Naive thymus-derived CD4-positive, alpha-beta T cell (primary cell): Measurements from ENCODE around the gene HCN2. TPM values are rescaled to one million over a fixed set of nuclear protein-coding genes. Genes with fewer than 3 reads are reported as not detected.
A peak's percentile ranks its signal among the peaks of the same experiment; 100 is the strongest.
"Not testable (repeated sequence)": the region's sequence is repeated elsewhere in the genome, so short reads cannot be mapped to it uniquely, and the experiment has no call there.

ENCODE experiments used
- ATAC-seq: fragments of 150-1000 bp; cut with Tn5 transposase; 2 replicates; pipeline ENCODE4 v1.10.0; 2021; ENCODE audit warnings: mild to moderate bottlenecking, moderate library complexity
- CTCF ChIA-PET: fragments of 350-600 bp; sonication (Branson Sonifier 250); formaldehyde crosslinking; loops from one replicate; lab custom pipeline; 2021; ENCODE audit warnings: antibody characterized with exemption; lab: Charles Lee
- POLR2A ChIA-PET: fragments of 350-600 bp; sonication (Branson Sonifier 250); formaldehyde crosslinking; loops from one replicate; lab custom pipeline; 2021; ENCODE audit warnings: antibody characterized with exemption, inconsistent platforms; lab: Charles Lee
- DNase-seq, 9 donors: peaks; one replicate each; pipeline versions ENCODE4 v3.0.0 to v3.0.0-alpha.2; 2020 to 2022; ENCODE audit warnings: mixed read lengths in 1 of 9
- H3K27ac ChIP-seq: one replicate; pipeline ENCODE4 v1.7.0; 2013; ENCODE audit warnings: mild to moderate bottlenecking, low read depth, low read length, moderate library complexity
- H3K27me3 ChIP-seq, 2 donors: one replicate each; pipeline ENCODE4 v1.7.0; 2013; ENCODE audit warnings: low read length in 2 of 2, mild to moderate bottlenecking in 2 of 2, moderate library complexity in 2 of 2; ENCODE audit not compliant: control insufficient read depth in 2 of 2, insufficient read depth in 2 of 2
- H3K36me3 ChIP-seq, 3 experiments: 1 replicate in 2 of 3; 2 replicates in 1 of 3; pipeline ENCODE4 v1.7.0; 2013; ENCODE audit warnings: low read length in 3 of 3, mild to moderate bottlenecking in 3 of 3, moderate library complexity in 1 of 3; ENCODE audit not compliant: insufficient read depth in 3 of 3, control insufficient read depth in 2 of 3
- H3K4me1 ChIP-seq, 2 donors: one replicate each; pipeline ENCODE4 v1.7.0; 2013; ENCODE audit warnings: low read length in 2 of 2, mild to moderate bottlenecking in 2 of 2, moderate library complexity in 1 of 2; ENCODE audit not compliant: control insufficient read depth in 2 of 2, insufficient read depth in 2 of 2
- H3K4me3 ChIP-seq: 2 replicates; pipeline ENCODE4 v1.7.0; 2013; ENCODE audit warnings: mild to moderate bottlenecking, low read length
- H3K9me3 ChIP-seq, 3 experiments: 1 replicate in 2 of 3; 2 replicates in 1 of 3; pipeline ENCODE4 v1.7.0; 2013; ENCODE audit warnings: low read length in 3 of 3; ENCODE audit not compliant: control insufficient read depth in 2 of 3
- H3K27ac Mint-ChIP-seq, 9 donors: one replicate each; pipeline ENCODE4 v1.8.0; 2020 to 2022; ENCODE audit warnings: mixed read lengths in 9 of 9, mild to moderate bottlenecking in 8 of 9, moderate library complexity in 5 of 9, inconsistent platforms in 2 of 9
- H3K27me3 Mint-ChIP-seq, 5 donors: one replicate each; pipeline ENCODE4 v1.8.0; 2021 to 2022; ENCODE audit warnings: mixed read lengths in 5 of 5, mild to moderate bottlenecking in 1 of 5
- H3K36me3 Mint-ChIP-seq, 5 donors: one replicate each; pipeline ENCODE4 v1.8.0; 2020 to 2022; ENCODE audit warnings: mixed read lengths in 5 of 5, mild to moderate bottlenecking in 3 of 5, inconsistent platforms in 1 of 5
- H3K4me1 Mint-ChIP-seq, 7 donors: one replicate each; pipeline ENCODE4 v1.8.0; 2020 to 2022; ENCODE audit warnings: mixed read lengths in 7 of 7, mild to moderate bottlenecking in 3 of 7, inconsistent platforms in 1 of 7
- H3K4me3 Mint-ChIP-seq, 10 donors: one replicate each; pipeline ENCODE4 v1.8.0; 2020 to 2022; ENCODE audit warnings: mild to moderate bottlenecking in 10 of 10, mixed read lengths in 10 of 10, moderate library complexity in 6 of 10, inconsistent platforms in 2 of 10
- H3K9me3 Mint-ChIP-seq, 11 donors: one replicate each; pipeline ENCODE4 v1.8.0; 2020 to 2022; ENCODE audit warnings: mixed read lengths in 11 of 11, mild to moderate bottlenecking in 4 of 11, inconsistent platforms in 1 of 11, moderate library complexity in 1 of 11
- intact Hi-C, 2 donors: fragments of 100-400 bp; cut with micrococcal nuclease; formaldehyde crosslinking; loops; one replicate each; pipeline ENCODE4 v1.15.1; 2023
- polyA plus RNA-seq, 2 donors: library from polyadenylated mRNA; unstranded; fragments of 300-500 nt; fragmentation: Illumina TruSeq; gene quantifications; one replicate each; pipeline ENCODE4 v1.2.3, GENCODE V29; 2021
- total RNA-seq, 6 experiments: library from RNA in 5 of 6; stranded (reverse) in 5 of 6; gene quantifications; 1 replicate in 5 of 6; 2 replicates in 1 of 6; pipeline ENCODE4 v1.2.3 and lab custom pipeline; 2021 to 2026

Gene HCN2
- total and polyA plus RNA-seq, 7 experiments from 2014 or later: 0.93 to 2.6 (median 2.2) TPM; not detected in 2

DNA sequence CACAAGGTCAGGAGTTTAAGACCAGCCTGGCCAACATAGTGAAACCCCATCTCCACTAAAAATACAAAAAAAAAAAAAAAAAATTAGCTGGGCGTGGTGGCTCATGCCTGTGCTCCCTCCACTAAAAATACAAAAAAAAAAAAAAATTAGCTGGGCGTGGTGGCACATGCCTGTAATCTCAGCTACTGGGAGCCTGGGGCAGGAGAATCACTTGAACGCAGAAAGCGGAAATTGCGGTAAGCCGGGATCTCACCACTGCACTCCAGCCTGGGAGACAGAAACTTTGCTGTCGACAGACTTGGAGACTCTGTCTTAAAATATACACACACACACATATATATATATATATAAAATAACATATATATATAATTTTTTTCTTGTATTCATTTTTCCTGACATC, 36.9 kb downstream of the HCN2 start:
- POLR2A ChIA-PET, H3K9me3 Mint-ChIP-seq, intact Hi-C loops, DNase-seq, H3K4me3 Mint-ChIP-seq, H3K4me1 ChIP-seq, H3K27ac Mint-ChIP-seq, H3K27me3 Mint-ChIP-seq, H3K27ac ChIP-seq, H3K4me3 ChIP-seq, H3K27me3 ChIP-seq, H3K9me3 ChIP-seq, ATAC-seq: not testable (repeated sequence)
- H3K36me3 ChIP-seq: peaks cover 0 to 80% (median 6%) of the 10 kb centered on the region in 3 experiments
- Mint-ChIP-seq H3K4me1 (peaks cover 10 to 25% (median 19%) of the 10 kb centered on the region in 7 donors), H3K36me3 (peaks cover 4 to 26% (median 10%) of the 10 kb centered on the region in 5 donors)
- CTCF ChIA-PET: interaction anchor here (0.6 to 1.0 kb wide), 2 partner anchors 39 to 134 kb away, joined by 3 to 7 read pairs; no protein-coding TSS in a partner anchor

DNA sequence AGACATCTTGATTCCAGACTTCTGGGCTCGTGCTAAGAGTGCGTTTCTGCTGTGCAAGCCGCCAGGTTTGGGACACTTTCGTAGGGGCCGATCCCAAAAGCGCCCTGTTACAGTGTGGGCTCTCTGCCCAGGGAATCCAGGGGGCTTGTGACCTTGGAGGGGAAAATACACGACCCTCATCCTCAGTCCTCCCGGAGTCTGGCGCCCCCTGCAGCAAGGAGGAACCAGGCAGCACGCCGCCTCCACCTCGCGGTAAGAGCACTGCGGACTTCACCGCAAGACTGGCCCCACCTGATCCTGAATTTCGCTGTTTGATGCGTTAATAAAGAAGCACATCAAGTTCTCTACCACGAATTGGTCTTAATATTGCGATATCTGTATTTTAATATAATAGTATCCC, 38.5 kb downstream of the HCN2 start:
- H3K27me3 ChIP-seq: no peaks in the 10 kb centered on the region
- H3K27ac Mint-ChIP-seq: no peak overlapping the region

DNA sequence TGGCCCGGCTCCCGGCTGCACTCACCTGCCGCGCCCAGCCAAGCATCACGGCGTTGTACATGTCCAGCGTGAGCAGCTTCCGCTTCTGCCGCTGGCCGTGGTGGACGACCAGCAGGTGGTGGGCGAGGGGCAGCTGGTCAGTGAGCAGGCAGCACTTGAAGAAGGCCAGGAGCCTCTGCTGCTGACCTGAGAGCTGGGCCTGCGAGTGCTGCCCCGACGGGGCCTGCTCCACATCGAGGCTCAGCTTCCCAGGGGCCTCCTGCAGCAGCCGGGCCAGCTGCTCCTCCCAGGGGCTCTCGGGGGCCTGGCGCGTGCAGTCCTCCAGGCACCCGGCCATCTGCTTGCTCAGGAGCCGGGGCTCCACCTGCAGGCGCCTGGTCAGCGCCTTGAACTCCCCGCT, 39.8 kb downstream of the HCN2 start:
- H3K27ac ChIP-seq, H3K27ac Mint-ChIP-seq, H3K4me3 ChIP-seq, H3K9me3 Mint-ChIP-seq, DNase-seq, CTCF ChIA-PET, H3K27me3 ChIP-seq, intact Hi-C loops, H3K4me3 Mint-ChIP-seq, H3K9me3 ChIP-seq, ATAC-seq, H3K27me3 Mint-ChIP-seq: not testable (repeated sequence)
- Histone ChIP-seq H3K36me3 (peaks cover 0 to 50% (median 6%) of the 10 kb centered on the region in 3 experiments), H3K4me1 (peaks cover 6 to 13% of the 10 kb centered on the region in 2 donors)
- Mint-ChIP-seq H3K4me1 (peaks cover 18 to 42% (median 26%) of the 10 kb centered on the region in 7 donors), H3K36me3 (peaks cover 4 to 19% (median 10%) of the 10 kb centered on the region in 5 donors)
- POLR2A ChIA-PET: interaction anchor here (1.2 kb wide), 1 partner anchor 9 kb away, joined by 3 read pairs; no protein-coding TSS in a partner anchor

More for the DNA sequence above, 38.5 kb downstream of the HCN2 start:
- no peak for DNase-seq
- Histone ChIP-seq H3K4me1 (peaks cover 0 to 8% of the 10 kb centered on the region in 2 donors), H3K27ac (no peak overlapping the region), H3K36me3 (peaks cover 0 to 64% (median 6%) of the 10 kb centered on the region in 3 experiments), H3K9me3 (no peaks in the 10 kb centered on the region), H3K4me3 (no peak overlapping the region)
- ATAC-seq: no peak
- Mint-ChIP-seq H3K9me3 (peaks cover 0 to 2% (median 0%) of the 10 kb centered on the region in 11 donors), H3K27me3 (no peaks in the 10 kb centered on the region), H3K4me3 (no peak overlapping the region), H3K4me1 (peaks cover 10 to 32% (median 19%) of the 10 kb centered on the region in 7 donors), H3K36me3 (peaks cover 4 to 26% (median 10%) of the 10 kb centered on the region in 5 donors)
- POLR2A ChIA-PET: no interaction called here
- intact Hi-C loops: no loop called here
- CTCF ChIA-PET: interaction anchor here (0.7 kb wide), 1 partner anchor 27 kb away, joined by 4 read pairs; no protein-coding TSS in a partner anchor

DNA sequence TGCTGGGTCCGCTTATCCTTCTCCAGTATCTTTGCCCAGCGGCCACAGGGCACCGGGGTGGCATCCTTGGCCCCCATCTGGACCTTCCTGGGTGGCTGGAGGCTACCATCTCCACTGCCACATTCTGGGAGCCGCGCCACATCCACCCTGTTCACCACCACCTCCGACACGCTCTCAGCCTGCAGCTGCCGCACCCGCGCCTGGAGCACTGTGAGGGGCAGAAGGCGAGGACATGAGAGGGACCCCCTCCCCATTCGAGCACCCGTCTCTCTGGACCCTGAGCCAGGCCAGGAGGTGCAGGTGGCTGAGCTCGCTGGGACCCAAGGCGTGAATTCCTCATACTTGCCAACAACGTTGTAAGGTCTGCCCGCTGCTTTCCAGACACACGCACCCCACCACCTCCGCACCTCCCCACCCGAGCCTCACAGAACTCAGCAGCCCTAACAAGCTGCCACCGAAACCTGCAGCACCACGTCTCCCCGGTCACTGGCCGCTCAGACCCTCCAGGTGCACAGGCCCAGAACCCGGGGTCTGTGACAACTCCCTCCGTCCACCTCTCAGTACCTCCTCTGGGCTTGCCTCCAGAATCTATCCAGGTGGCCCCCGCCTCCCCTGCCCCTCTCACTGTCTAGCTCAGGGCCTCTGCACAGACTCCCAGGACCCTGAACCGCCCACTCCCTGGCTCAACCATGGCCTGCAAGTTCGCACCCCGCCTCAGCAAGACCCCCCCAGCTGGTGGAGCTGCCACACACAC, 40.5 kb downstream of the HCN2 start:
- ChIA-PET POLR2A (interaction anchor here (1.2 to 2.0 kb wide), 2 partner anchors 8 to 30 kb away, joined by 3 to 5 read pairs; no protein-coding TSS in a partner anchor), CTCF (no interaction called here)
- Mint-ChIP-seq H3K27ac (peak overlapping the region in 2 of 9 donors; percentile 18 to 52), H3K4me3 (peak overlapping the region in 5 of 10 donors; percentile 16 to 95 (median 45)), H3K36me3 (peaks cover 4 to 19% (median 10%) of the 10 kb centered on the region in 5 donors), H3K4me1 (peaks cover 18 to 42% (median 26%) of the 10 kb centered on the region in 7 donors), H3K9me3 (peaks cover 0 to 2% (median 0%) of the 10 kb centered on the region in 11 donors), H3K27me3 (no peaks in the 10 kb centered on the region)
- ATAC-seq (no peak), DNase-seq (no peak)
- intact Hi-C loops: no loop called here
- Histone ChIP-seq H3K4me1 (peaks cover 6 to 13% of the 10 kb centered on the region in 2 donors), H3K27me3 (no peaks in the 10 kb centered on the region), H3K9me3 (no peaks in the 10 kb centered on the region), H3K36me3 (peaks cover 0 to 44% (median 6%) of the 10 kb centered on the region in 3 experiments), H3K27ac (no peak overlapping the region), H3K4me3 (no peak overlapping the region)

DNA sequence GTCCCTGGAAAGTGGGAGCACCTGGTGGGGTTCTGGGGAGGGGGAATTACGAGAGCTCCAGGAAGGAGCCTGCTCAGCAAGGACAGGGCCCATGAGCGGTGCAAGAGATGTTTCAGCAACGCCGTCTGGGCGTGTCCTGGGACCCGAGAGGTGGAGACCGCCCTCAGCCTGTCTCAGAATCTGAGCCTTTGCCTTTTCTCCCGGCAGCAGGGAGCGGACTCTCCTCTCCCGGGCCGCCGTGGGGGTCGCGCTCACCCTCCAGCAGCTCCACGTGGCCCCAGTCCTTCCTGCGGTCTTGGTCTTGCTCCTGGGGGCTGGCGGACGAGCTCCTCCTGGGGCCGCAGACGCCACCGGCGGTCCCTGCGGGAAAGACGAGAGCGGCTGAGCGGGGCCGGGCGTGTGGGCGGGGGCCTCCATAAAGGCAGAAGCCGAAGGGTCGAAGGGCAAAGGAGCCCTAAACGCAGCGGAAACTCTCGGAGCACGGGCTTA, 42.9 kb downstream of the HCN2 start:
- Mint-ChIP-seq H3K4me3 (peak overlapping the region; percentile 92 to 99 (median 97)), H3K27me3 (no peaks in the 10 kb centered on the region), H3K27ac (peak overlapping the region; percentile 89 to 97 (median 93)), H3K9me3 (peaks cover 0 to 2% (median 0%) of the 10 kb centered on the region in 11 donors), H3K4me1 (peaks cover 13 to 41% (median 24%) of the 10 kb centered on the region in 7 donors), H3K36me3 (peaks cover 0 to 12% (median 5%) of the 10 kb centered on the region in 5 donors)
- ChIA-PET CTCF (interaction anchor here (1.4 kb wide), 1 partner anchor 49 kb away, joined by 3 read pairs; no protein-coding TSS in a partner anchor), POLR2A (interaction anchor here (0.6 to 2.5 kb wide), 5 partner anchors 19 to 31 kb away, joined by 3 to 18 read pairs (median 3); partner anchors contain the start of gene RNF126)
- intact Hi-C loops: loop anchor here (1.0 to 2.0 kb wide), 10 partner anchors 21 to 165 kb away; partner anchors contain the start of genes BSG (in 2 of the 2), PTBP1 (in 2 of the 2), CDC34 (in 1 of the 2) and HCN2 (in 1 of the 2)
- peak overlapping the region; percentile 91 for H3K4me3 ChIP-seq
- no peak for ATAC-seq
- H3K9me3 ChIP-seq: no peaks in the 10 kb centered on the region
- peaks cover 0 to 33% (median 6%) of the 10 kb centered on the region in 3 experiments for H3K36me3 ChIP-seq
- H3K4me1 ChIP-seq: peaks cover 6 to 13% of the 10 kb centered on the region in 2 donors
- no peaks in the 10 kb centered on the region for H3K27me3 ChIP-seq
- peak in 1 of 9 donors; percentile 67 for DNase-seq
- H3K27ac ChIP-seq: peak overlapping the region; percentile 78
